ENCODE data around the gene OR4C3.
"Not testable (repeated sequence)": the region's sequence is repeated elsewhere in the genome, so short reads cannot be mapped to it uniquely, and the experiment has no call there.

Gene OR4C3

GRCh38 chr11:48324620-48325019 lies at the start of gene OR4C3:
Gene OR4C3 (plus strand): TSS chr11:48324920. CDS start chr11:48325022, 102 bp downstream.
- DNase-seq: not testable (repeated sequence)

DNA sequence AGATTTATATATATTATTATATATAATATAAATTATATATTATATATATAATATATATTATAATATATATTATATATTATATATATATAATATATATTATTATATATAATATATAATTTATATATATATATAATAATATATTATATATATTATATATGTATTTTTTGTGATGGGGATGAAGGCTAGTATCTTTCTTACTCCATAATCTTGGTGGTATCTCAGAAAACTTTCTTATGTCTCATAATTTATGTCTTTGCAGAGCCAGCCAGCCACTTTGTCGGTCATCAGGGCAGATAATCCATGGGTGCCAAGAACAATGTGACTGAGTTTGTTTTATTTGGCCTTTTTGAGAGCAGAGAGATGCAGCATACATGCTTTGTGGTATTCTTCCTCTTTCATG lies 18.8 kb upstream of the OR4C3 start, which contains the start of gene OR4S1:
Gene OR4S1, plus strand, starts transcription at position 301 of the 400 bp plus-strand sequence. Its CDS starts 0 bp downstream, at position 301.
- DNase-seq: no peak

DNA sequence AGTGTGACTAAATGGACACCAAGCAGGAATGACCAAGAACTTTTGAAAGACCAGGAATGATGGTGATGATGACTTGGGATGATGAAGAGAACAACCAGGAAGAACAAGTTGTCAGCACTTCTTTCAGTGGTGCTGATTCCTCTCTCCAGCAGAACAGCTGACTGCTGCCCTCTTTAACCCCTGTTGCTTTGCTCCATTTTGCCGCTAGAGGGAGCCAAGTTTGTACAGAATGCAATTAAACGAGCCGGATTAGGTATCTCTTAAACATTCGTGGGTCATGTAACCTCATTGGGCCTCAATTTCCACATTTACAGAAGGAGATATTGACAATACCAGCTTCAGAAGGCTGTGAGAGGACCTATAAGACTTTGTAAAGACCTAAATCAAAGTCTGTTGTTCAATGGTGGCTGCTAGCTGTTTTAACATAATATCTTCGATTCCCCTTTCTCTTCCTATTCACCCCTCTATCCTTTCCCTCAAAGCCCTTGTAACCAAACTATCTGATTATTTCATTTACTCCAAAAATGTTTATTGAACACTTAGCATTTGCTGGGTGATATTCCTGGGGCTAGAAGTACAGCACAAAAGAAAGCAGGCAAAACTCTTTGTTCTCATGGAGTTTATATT lies 16.8 kb upstream of the OR4C3 start:
- DNase-seq: peak; percentile 52

GRCh38 chr11:48313590-48313989 lies 11.1 kb upstream of the OR4C3 start:
- DNase-seq: not testable (repeated sequence)

- DNase-seq: not testable (repeated sequence)
Observed at GRCh38 chr11:48319813-48320212, 4.9 kb upstream of the OR4C3 start.

DNA sequence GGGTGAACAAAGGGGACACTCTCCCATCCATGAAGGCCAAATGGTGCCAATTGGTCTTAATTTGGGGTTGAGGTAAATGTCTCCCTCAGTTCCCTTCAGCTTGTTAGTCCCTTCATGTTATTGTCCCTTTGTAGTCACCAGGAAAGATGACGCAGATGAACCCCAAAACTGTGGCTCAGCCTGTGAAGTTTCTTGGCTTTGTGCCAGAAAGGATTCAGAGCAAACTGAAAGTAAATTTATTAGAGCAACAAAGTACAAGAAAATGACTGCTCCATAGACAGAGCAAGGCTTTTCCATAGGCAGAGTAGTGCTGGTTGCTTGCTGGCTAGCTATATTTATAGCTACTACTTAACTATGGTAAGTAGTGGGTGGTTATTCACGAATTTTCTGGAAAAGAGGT lies 16.7 kb downstream of the OR4C3 start:
- DNase-seq: no peak

DNA sequence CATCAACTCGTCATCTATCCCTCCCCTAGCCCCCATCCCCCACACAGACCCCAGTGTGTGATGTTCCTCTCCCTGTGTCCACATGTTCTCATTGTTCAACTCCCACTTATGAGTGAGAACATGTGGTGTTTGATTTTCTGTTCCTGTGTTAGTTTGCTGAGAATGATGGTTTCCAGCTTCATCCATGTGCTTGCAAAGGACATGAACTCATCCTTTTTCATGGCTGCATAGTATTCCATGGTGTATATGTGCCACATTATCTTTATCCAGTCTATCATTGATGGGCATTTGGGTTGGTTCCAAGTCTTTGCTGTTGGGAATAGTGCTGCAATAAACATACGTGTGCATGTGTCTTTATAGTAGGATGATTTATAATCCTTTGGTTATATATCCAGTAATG lies 17.8 kb downstream of the OR4C3 start:
- DNase-seq: not testable (repeated sequence)

DNA sequence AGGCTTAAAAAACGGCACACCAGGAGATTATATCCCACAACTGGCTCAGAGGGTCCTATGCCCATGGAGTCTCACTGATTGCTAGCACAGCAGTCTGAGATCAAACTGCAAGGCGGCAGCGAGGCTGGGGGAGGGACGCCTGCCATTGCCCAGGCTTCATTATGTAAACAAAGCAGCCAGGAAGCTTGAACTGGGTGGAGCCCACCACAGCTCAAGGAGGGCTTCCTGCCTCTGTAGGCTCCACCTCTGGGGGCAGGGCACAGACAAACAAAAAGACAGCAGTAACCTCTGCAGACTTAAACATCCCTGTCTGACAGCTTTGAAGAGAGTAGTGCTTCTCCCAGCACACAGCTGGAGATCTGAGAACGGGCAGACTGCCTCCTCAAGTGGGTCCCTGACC lies 21.6 kb downstream of the OR4C3 start:
- not testable (repeated sequence) for DNase-seq

DNA sequence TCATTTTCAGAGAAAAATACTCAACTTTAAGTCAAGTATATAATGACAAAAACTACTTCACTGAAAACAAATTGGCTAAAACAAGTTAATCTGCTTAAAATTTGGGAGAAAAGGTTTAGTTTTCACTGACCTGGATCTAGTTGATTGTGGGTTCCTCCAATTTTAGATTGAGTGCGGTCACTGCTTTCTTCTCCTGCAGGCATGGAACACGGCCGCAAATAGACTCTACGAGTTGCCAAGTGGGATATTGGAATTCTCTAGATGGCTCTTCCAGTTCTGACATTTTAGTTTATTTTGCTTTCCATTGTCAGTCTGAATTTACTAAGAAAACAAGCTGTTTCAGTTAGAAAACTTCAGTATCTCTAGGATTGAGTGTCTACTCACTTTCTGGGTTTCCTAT lies 29.3 kb downstream of the OR4C3 start:
- no peak for DNase-seq

DNA sequence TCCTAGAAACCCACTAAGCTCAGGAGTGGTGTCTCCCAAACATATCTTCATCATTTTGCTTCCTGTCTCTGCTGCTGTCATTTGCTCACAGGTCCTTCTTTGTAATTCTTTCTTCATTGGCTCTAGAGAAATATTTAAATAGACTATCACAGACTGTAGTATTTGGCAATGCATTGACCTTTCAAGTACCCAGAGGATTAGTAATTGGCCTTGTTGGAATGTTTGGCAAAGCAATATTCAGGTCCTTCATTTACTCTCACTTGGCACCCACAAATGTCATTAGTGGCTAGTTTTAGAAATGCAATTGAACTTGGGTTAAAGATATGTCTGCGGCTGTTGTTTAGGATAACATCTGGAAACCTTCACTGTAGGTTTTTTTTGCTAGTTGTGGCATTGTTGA lies 30.0 kb downstream of the OR4C3 start:
- no peak for DNase-seq

DNA sequence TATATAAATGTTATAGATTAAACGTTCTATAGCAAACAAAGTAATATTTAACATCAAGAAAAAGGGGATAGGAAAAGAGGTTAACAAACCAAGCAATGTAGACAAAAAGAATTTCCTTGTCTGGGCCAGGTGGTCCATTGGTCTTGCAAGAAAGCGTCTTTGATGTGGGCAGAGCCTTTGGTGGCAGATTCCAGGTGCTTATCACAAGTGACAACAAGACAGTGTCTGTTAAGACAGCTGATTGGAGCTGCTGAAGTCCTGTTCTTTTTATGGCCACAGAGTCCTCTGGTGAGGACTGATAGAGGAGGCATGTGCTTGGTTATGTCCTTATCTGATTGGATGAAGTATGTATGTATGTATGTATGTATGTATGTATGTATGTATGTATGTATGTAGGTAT lies 36.6 kb downstream of the OR4C3 start:
- DNase-seq: not testable (repeated sequence)

DNA sequence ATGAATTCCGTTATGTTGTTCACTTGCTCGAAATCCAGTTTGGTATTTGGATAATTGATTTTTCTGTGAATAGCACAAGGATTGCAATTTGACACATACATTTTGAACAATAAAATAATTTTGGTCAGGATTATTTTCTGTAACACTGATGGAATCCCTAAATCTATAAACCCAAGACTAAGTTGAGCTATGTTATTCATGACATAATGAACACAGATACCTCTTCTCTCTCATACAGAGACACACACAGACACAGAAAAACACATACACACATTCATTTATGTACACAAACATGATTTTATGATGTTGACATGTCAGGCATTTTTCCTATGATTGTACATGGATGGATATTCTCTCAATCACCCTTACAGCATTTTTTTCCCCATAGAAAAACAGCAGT lies 41.6 kb downstream of the OR4C3 start, which contains the start of gene OR4C5:
Gene OR4C5, minus strand, starts transcription at position 101 of the 400 bp plus-strand sequence. Its CDS starts 0 bp downstream, at position 101.
- DNase-seq: no peak

All from EL (cell line).